HG02588 (cell line): ENCODE results near the gene ZNF146.
"Not testable (repeated sequence)": the region's sequence is repeated elsewhere in the genome, so short reads cannot be mapped to it uniquely, and the experiment has no call there.

Source experiments
- ATAC-seq: cut with Tn5 transposase; IDR thresholded peaks from one replicate; pipeline ENCODE4 v1.9.1; 2021; ENCODE audit warnings: mild to moderate bottlenecking, moderate library complexity; ENCODE audit not compliant: unreplicated experiment

Gene ZNF146

DNA sequence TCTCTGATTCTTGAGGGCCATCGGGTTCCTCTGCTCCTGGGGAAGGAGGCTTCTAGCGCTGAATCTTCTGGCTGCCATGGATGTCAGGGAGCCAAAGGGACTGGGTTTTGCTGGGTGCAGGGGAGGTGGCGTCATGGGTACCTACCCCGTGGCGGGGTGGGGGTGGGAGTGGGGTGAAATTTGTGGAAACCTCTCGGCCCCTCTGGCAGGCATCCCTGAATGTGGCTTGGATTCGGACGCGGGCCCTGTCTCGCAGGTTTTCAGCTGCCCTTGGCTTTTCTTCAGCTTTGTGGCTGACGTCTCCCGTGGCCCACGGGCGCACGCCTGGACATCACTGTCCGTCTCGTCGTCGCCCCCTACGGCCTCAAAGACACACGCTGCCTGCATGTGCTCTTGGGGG, 53.2 kb downstream of the ZNF146 start:
- ATAC-seq, result not testable (repeated sequence)

GRCh38 chr19:36268591-36268990, 53.7 kb downstream of the ZNF146 start:
- not testable (repeated sequence) for ATAC-seq

DNA sequence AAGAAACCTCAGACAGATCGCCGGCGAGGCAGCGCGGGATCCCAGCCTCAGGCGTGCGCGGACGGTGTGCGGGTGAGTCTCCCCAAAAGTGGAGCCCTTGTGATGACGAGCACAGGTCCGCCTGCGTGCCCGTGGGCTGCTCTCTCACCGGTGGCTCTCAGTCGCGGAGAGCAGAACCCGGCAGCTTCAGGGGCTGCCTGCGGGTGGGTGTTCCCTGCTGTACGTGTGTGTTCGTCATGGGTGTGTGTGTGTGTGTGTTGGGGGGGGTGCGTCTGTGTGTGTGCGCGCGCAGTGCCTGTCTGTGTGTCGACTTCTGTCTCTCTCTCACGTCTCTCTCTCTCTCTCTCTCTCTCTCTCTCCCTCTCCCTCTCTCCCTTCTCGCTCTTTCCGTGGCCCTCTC, 54.4 kb downstream of the ZNF146 start:
- not testable (repeated sequence) for ATAC-seq
